HG03095 (cell line): ENCODE measurements around the gene SPNS3.

Source experiments
- ATAC-seq: cut with Tn5 transposase; IDR thresholded peaks from one replicate; pipeline ENCODE4 v1.9.1; 2021; ENCODE audit warnings: moderate library complexity; ENCODE audit not compliant: unreplicated experiment

The SPNS3 gene

GRCh38 chr17:4525691-4526397, 92.1 kb downstream of the SPNS3 start:
- ATAC-seq = no peak

- no peak for ATAC-seq
Observed at GRCh38 chr17:4527134-4527533, 93.4 kb downstream of the SPNS3 start.

- no peak for ATAC-seq
Observed at GRCh38 chr17:4527566-4528125, 93.9 kb downstream of the SPNS3 start.

- ATAC-seq = no peak
Observed at GRCh38 chr17:4529533-4530152, 95.9 kb downstream of the SPNS3 start.

- no peak for ATAC-seq
Observed at GRCh38 chr17:4530799-4531730, 97.3 kb downstream of the SPNS3 start.

- ATAC-seq = no peak
Observed at GRCh38 chr17:4531988-4532736, 98.4 kb downstream of the SPNS3 start.

- ATAC-seq = no peak
Observed at GRCh38 chr17:4532860-4533522, 99.3 kb downstream of the SPNS3 start.

- no peak for ATAC-seq
Observed at GRCh38 chr17:4533523-4534504, 100.1 kb downstream of the SPNS3 start.

GRCh38 chr17:4534515-4534914, 100.8 kb downstream of the SPNS3 start:
- no peak for ATAC-seq

GRCh38 chr17:4534928-4535666, 101.4 kb downstream of the SPNS3 start:
- no peak for ATAC-seq

- no peak for ATAC-seq
Observed at GRCh38 chr17:4535667-4536258, 102.0 kb downstream of the SPNS3 start.

- no peak for ATAC-seq
Observed at GRCh38 chr17:4536259-4536741, 102.6 kb downstream of the SPNS3 start.

GRCh38 chr17:4536742-4537411, 103.1 kb downstream of the SPNS3 start:
- ATAC-seq = no peak
